PFSK-1 (cell line): ENCODE data around the gene SYNE3.

Source experiments
- POLR2AphosphoS5 ChIP-seq: IDR thresholded peaks from 2 replicates; pipeline ENCODE4 v1.6.1; 2012; ENCODE audit warnings: low read depth, mild to moderate bottlenecking, control low read depth, low read length, moderate library complexity
- REST ChIP-seq, 2 experiments: IDR thresholded peaks; 2 replicates each; pipeline versions ENCODE4 v1.6.1 to v1.8.0; 2011 to 2012; ENCODE audit warnings: low read depth in 2 of 2, low read length in 2 of 2, control low read depth in 1 of 2, inconsistent platforms in 1 of 2, mild to moderate bottlenecking in 1 of 2, moderate library complexity in 1 of 2; ENCODE audit not compliant: insufficient read depth in 1 of 2
- SIN3A ChIP-seq: IDR thresholded peaks from 2 replicates; pipeline ENCODE4 v1.6.1; 2012; ENCODE audit warnings: mild to moderate bottlenecking, low read length, moderate library complexity, borderline replicate concordance; ENCODE audit not compliant: insufficient read depth
- TAF1 ChIP-seq: IDR thresholded peaks from 2 replicates; pipeline ENCODE4 v1.6.1; 2012; ENCODE audit warnings: low read length, control low read depth, borderline replicate concordance; ENCODE audit not compliant: insufficient read depth

GRCh38 chr14:95513291-95513690, 3.2 kb downstream of the SYNE3 start:
- no peak for TF ChIP-seq POLR2AphosphoS5
- TF ChIP-seq TAF1 = no peak
- no peak for TF ChIP-seq REST (IDR thresholded peaks at IDR 0.05; ENCODE audit: insufficient read depth in 1 of 2, low read depth in 2 of 2, low read length in 2 of 2)
- TF ChIP-seq SIN3A = no peak
